ENCODE measurements around the gene EGFL8.
"Not testable (repeated sequence)": the region's sequence is repeated elsewhere in the genome, so short reads cannot be mapped to it uniquely, and the experiment has no call there.

EGFL8 gene

DNA sequence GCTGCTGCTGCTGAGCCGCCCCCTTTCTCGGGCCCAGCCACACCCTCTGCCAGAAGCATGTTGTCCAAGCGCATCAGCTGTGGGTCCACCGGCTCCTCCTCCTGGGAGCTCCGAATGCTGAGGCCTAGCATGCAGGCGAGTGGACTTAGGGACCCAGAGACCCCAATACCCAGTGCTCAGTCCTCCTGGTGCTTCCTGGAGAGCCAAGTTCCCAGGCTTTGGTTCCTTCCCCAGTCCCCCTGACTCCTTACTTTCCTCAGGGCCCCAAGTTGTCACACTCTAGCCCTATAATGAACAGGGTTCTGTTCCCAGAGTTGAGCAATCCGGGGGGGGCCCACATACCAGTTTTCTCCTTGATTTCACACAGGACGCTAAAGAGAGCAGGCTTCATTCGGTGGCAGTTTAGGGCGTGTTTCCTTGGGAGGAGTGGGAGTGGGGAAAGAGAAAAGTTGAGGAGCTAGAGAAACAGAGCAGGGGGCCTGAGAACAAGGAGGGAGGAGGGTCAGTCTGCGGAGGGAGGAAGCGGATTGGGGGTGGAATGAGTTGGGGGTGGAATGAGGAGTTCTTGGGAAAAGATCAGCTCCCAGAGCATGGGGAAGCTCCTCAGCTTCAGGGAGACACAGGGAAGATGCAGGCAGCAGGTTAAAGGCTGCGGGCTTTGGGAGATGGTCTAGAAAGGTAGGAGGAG is 24.1 kb downstream of the EGFL8 start:
- Histone ChIP-seq H3K4me1 (peaks cover 59% of the 10 kb centered on the region), H3K36me3 (peaks cover 35% of the 10 kb centered on the region), H3K4me3 (peak overlapping the region; percentile 80), H4K20me1 (no peaks in the 10 kb centered on the region; the same call in 1 of the 2 replicates), H3K27me3 (no peaks in the 10 kb centered on the region), H3K27ac (peak overlapping the region; percentile 94), H3K9me3 (no peaks in the 10 kb centered on the region), H3K4me2 (peak overlapping the region; percentile 98), H3K9ac (peak overlapping the region; percentile 95)
- TF ChIP-seq Cebpa-rat (IDR thresholded peaks at IDR 0.05): no peak

- Histone ChIP-seq H3K27me3 (no peaks in the 10 kb centered on the region), H3K4me1 (peaks cover 66% of the 10 kb centered on the region), H3K4me3 (peak overlapping the region; percentile 80), H3K36me3 (peaks cover 28% of the 10 kb centered on the region), H3K27ac (peak overlapping the region; percentile 94), H4K20me1 (no peaks in the 10 kb centered on the region; the same call in 1 of the 2 replicates), H3K9ac (peak overlapping the region; percentile 95), H3K9me3 (no peaks in the 10 kb centered on the region), H3K4me2 (peak overlapping the region; percentile 98)
- no peak for TF ChIP-seq Cebpa-rat (IDR thresholded peaks at IDR 0.05)
Observed at GRCh38 chr6:32189069-32189741, 24.8 kb downstream of the EGFL8 start.

DNA sequence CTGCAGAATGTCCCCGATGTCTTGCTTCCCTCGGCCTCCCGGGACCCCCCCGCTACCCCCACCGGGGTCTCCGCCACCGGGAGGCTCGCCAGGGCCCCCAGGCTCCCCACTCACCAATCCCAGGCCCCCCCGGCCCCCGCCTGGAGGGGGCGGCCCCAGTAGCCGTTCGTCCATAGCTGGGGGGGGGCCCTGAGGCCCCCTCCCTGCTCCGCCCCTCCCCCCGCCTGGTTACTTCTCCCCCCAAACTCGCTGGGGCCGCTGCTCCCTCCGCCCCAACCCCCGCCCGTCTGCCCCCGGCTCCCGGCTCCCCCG is 25.3 kb downstream of the EGFL8 start:
- no peak for TF ChIP-seq Cebpa-rat (IDR thresholded peaks at IDR 0.05)
- H3K9ac ChIP-seq: peak overlapping the region; percentile 95
- peak overlapping the region; percentile 94 for H3K27ac ChIP-seq
- H3K4me1 ChIP-seq: peaks cover 70% of the 10 kb centered on the region
- H3K4me2 ChIP-seq: peak overlapping the region; percentile 98
- H3K9me3 ChIP-seq: no peaks in the 10 kb centered on the region
- peaks cover 26% of the 10 kb centered on the region for H3K36me3 ChIP-seq
- peak overlapping the region; percentile 80 for H3K4me3 ChIP-seq
- H3K27me3 ChIP-seq: no peaks in the 10 kb centered on the region
- H4K20me1 ChIP-seq: no peaks in the 10 kb centered on the region; the same call in 1 of the 2 replicates

GRCh38 chr6:32190054-32190851 is 25.9 kb downstream of the EGFL8 start, which contains the start of gene PBX2:
Gene PBX2, minus strand, starts transcription at chr6:32190202. Its CDS starts 287 bp downstream, at chr6:32189915.
- H3K27me3 ChIP-seq: no peaks in the 10 kb centered on the region
- peak within 1 kb of the TSS; percentile 95 for H3K27ac ChIP-seq
- no peaks in the 10 kb centered on the region for H3K9me3 ChIP-seq
- peak within 1 kb of the TSS; percentile 95 for H3K9ac ChIP-seq
- peak within 1 kb of the TSS; percentile 99 for H3K4me2 ChIP-seq
- peaks cover 76% of the 10 kb centered on the region for H3K4me1 ChIP-seq
- H3K36me3 ChIP-seq: peaks cover 26% of the 10 kb centered on the region
- H4K20me1 ChIP-seq: no peaks in the 10 kb centered on the region; the same call in 1 of the 2 replicates
- no peak for TF ChIP-seq Cebpa-rat (IDR thresholded peaks at IDR 0.05)
- H3K4me3 ChIP-seq: peak within 1 kb of the TSS; percentile 80

DNA sequence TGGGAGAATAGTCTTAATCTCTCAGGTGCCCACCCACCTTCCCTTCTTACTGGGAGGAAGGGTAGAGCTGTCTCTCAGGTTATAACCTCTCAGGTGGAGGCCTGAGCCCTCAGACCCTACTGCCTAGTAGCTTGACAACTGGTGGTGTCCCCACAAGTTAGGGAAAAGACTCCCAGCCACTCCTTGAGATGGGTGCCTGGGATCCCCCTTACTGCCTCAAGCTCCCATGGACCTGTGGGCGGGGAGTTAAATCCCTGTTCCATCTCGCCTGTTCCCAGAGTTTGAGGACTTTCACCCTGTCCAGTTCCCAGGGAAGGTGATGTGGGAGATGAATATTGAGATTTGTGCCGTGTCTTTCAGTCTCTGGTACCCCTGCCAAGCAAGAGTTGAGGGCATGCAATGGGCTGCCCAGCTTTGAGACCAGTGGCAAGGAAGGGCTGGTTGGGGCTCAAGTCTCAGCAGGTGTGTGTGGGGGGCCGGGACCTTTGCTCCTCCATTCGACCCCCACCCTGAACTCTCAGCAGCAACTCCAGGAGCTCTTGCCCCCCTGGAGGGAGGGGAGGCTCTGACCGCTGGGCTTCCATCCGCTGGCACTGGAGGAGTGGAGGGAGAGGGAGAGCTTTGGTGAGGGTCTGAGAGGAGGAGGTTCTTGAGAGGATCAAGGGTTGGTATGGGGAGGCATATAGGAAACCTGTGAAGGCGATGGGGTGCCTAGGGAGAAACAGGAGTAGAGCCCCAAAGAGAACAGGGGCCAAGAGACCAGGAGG is 26.7 kb downstream of the EGFL8 start:
- H3K36me3 ChIP-seq: peaks cover 23% of the 10 kb centered on the region
- no peaks in the 10 kb centered on the region; the same call in 1 of the 2 replicates for H4K20me1 ChIP-seq
- H3K27ac ChIP-seq: peak overlapping the region; percentile 95
- TF ChIP-seq Cebpa-rat (IDR thresholded peaks at IDR 0.05): no peak
- no peaks in the 10 kb centered on the region for H3K27me3 ChIP-seq
- H3K4me1 ChIP-seq: peaks cover 76% of the 10 kb centered on the region
- no peaks in the 10 kb centered on the region for H3K9me3 ChIP-seq
- peak overlapping the region; percentile 85 for H3K9ac ChIP-seq
- peak overlapping the region; percentile 99 for H3K4me2 ChIP-seq
- H3K4me3 ChIP-seq: peak overlapping the region; percentile 80

DNA sequence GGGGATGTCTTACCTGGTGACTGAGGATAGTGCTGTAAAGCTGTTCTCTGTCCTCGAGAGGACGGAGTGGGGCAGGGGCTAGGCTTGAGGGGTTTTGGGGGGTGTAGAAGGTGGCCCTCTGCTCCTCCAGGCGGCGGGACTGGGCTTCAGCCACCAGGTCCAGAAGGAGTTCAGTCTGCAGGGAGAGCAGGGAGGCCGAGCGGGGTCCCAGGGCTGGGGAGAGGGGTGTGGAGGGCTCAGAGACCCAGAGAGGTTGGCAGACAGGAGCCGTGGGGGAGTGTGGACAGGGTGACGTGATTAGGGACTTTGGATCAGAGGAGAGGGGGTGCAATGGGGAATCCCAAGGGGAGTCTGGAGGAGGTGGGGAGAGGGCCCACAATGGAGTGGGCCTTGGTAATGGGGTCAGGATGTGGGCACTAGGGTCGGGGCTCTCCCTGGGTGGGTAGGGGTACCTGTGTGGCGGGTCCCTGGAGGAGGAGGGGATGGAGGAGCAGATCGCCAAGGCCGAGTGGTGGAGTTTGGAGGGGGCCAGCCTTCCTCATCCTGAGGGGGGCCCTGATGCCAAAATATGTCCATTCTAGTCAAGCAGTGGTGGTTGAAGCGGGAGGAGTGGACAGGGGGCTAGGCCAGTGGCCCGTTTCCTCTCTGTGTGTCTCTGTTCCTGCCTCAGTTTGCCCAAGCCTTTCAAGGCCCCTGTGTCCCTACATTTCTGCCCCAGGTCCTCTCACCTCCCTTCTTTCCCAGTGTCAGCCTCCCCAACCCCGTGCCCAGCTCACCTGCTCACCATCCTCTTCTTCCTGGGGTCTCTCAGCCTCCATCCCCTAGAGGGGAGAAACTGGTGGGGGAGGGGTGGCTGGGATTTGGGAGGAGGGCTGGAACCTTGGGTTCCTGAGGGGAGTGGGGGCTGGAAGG is 27.6 kb downstream of the EGFL8 start:
- Histone ChIP-seq H3K4me3 (peak overlapping the region; percentile 80), H3K4me2 (peak overlapping the region; percentile 99), H3K36me3 (peaks cover 14% of the 10 kb centered on the region), H3K9me3 (no peaks in the 10 kb centered on the region), H3K4me1 (peaks cover 75% of the 10 kb centered on the region), H3K27me3 (no peaks in the 10 kb centered on the region), H4K20me1 (no peaks in the 10 kb centered on the region), H3K27ac (peak overlapping the region; percentile 95), H3K9ac (peak overlapping the region; percentile 85)
- no peak for TF ChIP-seq Cebpa-rat (IDR thresholded peaks at IDR 0.05)

DNA sequence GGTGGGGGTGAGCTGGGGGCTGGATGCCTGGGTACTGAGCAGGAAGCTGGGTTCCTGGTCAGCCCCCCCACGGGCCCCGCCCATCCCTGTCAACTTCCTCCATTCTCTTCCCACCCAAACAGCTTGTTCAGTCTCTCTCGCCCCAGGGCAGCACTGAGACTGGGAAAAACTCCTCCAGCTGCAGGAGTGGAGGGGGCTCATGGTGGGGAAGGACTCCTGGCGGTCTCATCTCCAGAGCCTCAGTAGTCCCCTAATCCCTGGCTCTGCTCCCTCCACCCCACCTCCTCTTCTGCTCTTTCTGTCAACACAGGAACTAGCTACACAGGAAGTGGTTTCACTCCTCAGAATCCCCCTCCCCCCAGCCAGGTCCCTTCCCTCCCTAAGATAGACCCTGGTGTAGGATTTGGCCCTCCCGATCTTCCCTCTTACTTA is 28.2 kb downstream of the EGFL8 start, which contains the start of gene GPSM3:
Gene GPSM3, minus strand, starts transcription at position 36 of the 432 bp plus-strand sequence. CDS start 130 bp downstream, outside the sequence.
- H4K20me1 ChIP-seq: no peaks in the 10 kb centered on the region
- no peak for TF ChIP-seq Cebpa-rat (IDR thresholded peaks at IDR 0.05)
- no peaks in the 10 kb centered on the region for H3K9me3 ChIP-seq
- H3K27ac ChIP-seq: peak within 1 kb of the TSS; percentile 95
- peaks cover 8% of the 10 kb centered on the region for H3K36me3 ChIP-seq
- H3K9ac ChIP-seq: peak within 1 kb of the TSS; percentile 85
- peak within 1 kb of the TSS; percentile 99 for H3K4me2 ChIP-seq
- peaks cover 75% of the 10 kb centered on the region for H3K4me1 ChIP-seq
- H3K4me3 ChIP-seq: peak within 1 kb of the TSS; percentile 80
- no peaks in the 10 kb centered on the region for H3K27me3 ChIP-seq

- H3K27me3 ChIP-seq, H3K9me3 ChIP-seq, H3K36me3 ChIP-seq, H4K20me1 ChIP-seq: not testable (repeated sequence)
- Histone ChIP-seq H3K4me1 (peaks cover 70% of the 10 kb centered on the region), H3K9ac (peak overlapping the region; percentile 85), H3K4me2 (peak overlapping the region; percentile 99), H3K4me3 (peak overlapping the region; percentile 80), H3K27ac (peak overlapping the region; percentile 95)
Observed at GRCh38 chr6:32193096-32193495, 28.7 kb downstream of the EGFL8 start.
